A673 (cell line): ENCODE data around the gene TAP2. TPM values are rescaled to one million over a fixed set of nuclear protein-coding genes. Genes with fewer than 3 reads are reported as not detected.

Source experiments
- BruUV-seq: library from RNA; stranded (reverse); fragments of 400-500 nt; replicated peaks from 2 replicates; lab custom pipeline; 2021; lab: Mats Ljungman, UMichigan
- CTCF ChIA-PET: fragments of 300-600 bp; sonication (Branson Sonifier 250); formaldehyde crosslinking; loops from one replicate; lab custom pipeline; 2022; ENCODE audit warnings: antibody characterized with exemption; lab: Charles Lee
- POLR2A ChIA-PET: fragments of 300-600 bp; sonication (Branson Sonifier 250); formaldehyde crosslinking; loops from one replicate; lab custom pipeline; 2022; ENCODE audit warnings: antibody characterized with exemption; ENCODE audit not compliant: low non-redundant PET; lab: Charles Lee
- DNase-seq: peaks from one replicate; pipeline ENCODE4 v3.0.0-alpha.2; 2015; ENCODE audit warnings: low spot score
- H3K27ac ChIP-seq: fragments of 200-600 bp; sonication (generic); 2 replicates; pipeline ENCODE4 v1.5.1; 2016; ENCODE audit warnings: mixed run types, low read depth, mild to moderate bottlenecking, mixed read lengths, antibody characterized with exemption, low read length; ENCODE audit not compliant: poor library complexity, severe bottlenecking
- H3K27me3 ChIP-seq: fragments of 200-600 bp; sonication (generic); replicated peaks from 2 replicates; pipeline ENCODE4 v1.6.1; 2017; ENCODE audit warnings: mixed run types, low read depth, mild to moderate bottlenecking, mixed read lengths, antibody characterized with exemption, low read length; ENCODE audit not compliant: insufficient read depth, poor library complexity
- H3K36me3 ChIP-seq: fragments of 200-600 bp; sonication (generic); 2 replicates; pipeline ENCODE4 v1.6.1; 2016; ENCODE audit warnings: mixed run types, mild to moderate bottlenecking, mixed read lengths, antibody characterized with exemption, low read length; ENCODE audit not compliant: insufficient read depth, poor library complexity, severe bottlenecking
- H3K4me1 ChIP-seq: fragments of 200-600 bp; sonication (generic); 2 replicates; pipeline ENCODE4 v1.6.1; 2017; ENCODE audit warnings: mixed run types, mild to moderate bottlenecking, mixed read lengths, antibody characterized with exemption, low read length; ENCODE audit not compliant: insufficient read depth, poor library complexity, severe bottlenecking
- H3K4me3 ChIP-seq: fragments of 200-600 bp; sonication (generic); 2 replicates; pipeline ENCODE4 v1.5.1; 2016; ENCODE audit warnings: low read depth, mixed run types, mild to moderate bottlenecking, mixed read lengths, low read length; ENCODE audit not compliant: poor library complexity, severe bottlenecking
- H3K9me3 ChIP-seq: fragments of 200-600 bp; sonication (generic); 2 replicates; pipeline ENCODE4 v1.6.1; 2016; ENCODE audit warnings: mixed run types, low read depth, mild to moderate bottlenecking, mixed read lengths, antibody characterized with exemption, low read length; ENCODE audit not compliant: poor library complexity, severe bottlenecking
- EZH2 ChIP-seq: fragments of 200-600 bp; sonication (generic); IDR thresholded peaks from 2 replicates; pipeline ENCODE4 v1.6.1; 2017; ENCODE audit warnings: borderline replicate concordance, low read depth, mild to moderate bottlenecking, mixed read lengths, antibody characterized with exemption, low read length; ENCODE audit not compliant: poor library complexity, severe bottlenecking
- intact Hi-C: fragments of 100-400 bp; cut with micrococcal nuclease; formaldehyde crosslinking; loops from one replicate; pipeline ENCODE4 v1.10.0; 2022; ENCODE audit not compliant: unreplicated experiment
- total RNA-seq: library from RNA; stranded (reverse); gene quantifications from 2 replicates; pipeline ENCODE4 v1.2.3, GENCODE V29; 2021
- TF ChIP-seq, protein P1 (sequence below): fragments of 300-800, 200-600 bp; sonication (generic); conservative IDR thresholded peaks from 2 replicates; pipeline ENCODE4 v1.5.1; 2017; ENCODE audit warnings: low read depth, mild to moderate bottlenecking, antibody characterized with exemption, low read length, moderate library complexity, mixed read lengths

TAP2 gene
- total RNA-seq, 1 experiment from 2014 or later = 46.5 TPM

DNA sequence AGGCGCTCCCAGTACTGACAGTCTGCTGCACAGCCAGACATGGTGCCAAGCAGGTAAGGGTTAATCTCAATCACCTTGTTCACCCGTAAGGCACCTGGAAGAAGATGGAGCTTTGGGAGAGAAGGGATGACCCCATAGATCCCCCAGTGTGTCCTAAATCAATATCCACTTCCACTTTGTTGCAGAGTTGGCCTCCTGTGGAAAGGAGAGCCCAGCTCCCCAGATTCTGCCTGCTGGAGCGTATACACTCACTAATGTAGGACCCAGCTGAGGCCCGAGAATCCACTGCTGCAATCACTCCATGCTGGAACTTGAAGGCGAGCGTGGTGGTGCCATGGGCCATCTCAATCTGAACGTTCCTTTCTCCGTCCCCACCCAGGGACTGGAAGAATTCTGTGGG lies 4.2 kb upstream of the TAP2 start:
- Histone ChIP-seq H3K27me3 (no peaks in the 10 kb centered on the region), H3K9me3 (no peaks in the 10 kb centered on the region), H3K36me3 (peaks cover 3% of the 10 kb centered on the region), H3K4me3 (no peak overlapping the region), H3K27ac (no peak overlapping the region), H3K4me1 (peaks cover 1% of the 10 kb centered on the region)
- TF ChIP-seq EZH2 = no peak
- TF ChIP-seq, protein P1, sequence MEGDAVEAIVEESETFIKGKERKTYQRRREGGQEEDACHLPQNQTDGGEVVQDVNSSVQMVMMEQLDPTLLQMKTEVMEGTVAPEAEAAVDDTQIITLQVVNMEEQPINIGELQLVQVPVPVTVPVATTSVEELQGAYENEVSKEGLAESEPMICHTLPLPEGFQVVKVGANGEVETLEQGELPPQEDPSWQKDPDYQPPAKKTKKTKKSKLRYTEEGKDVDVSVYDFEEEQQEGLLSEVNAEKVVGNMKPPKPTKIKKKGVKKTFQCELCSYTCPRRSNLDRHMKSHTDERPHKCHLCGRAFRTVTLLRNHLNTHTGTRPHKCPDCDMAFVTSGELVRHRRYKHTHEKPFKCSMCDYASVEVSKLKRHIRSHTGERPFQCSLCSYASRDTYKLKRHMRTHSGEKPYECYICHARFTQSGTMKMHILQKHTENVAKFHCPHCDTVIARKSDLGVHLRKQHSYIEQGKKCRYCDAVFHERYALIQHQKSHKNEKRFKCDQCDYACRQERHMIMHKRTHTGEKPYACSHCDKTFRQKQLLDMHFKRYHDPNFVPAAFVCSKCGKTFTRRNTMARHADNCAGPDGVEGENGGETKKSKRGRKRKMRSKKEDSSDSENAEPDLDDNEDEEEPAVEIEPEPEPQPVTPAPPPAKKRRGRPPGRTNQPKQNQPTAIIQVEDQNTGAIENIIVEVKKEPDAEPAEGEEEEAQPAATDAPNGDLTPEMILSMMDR = no peak
- ChIA-PET CTCF (no interaction called here), POLR2A (no interaction called here)
- intact Hi-C loops = no loop called here
- DNase-seq = no peak
- no TSS peak for BruUV-seq

GRCh38 chr6:32842021-32842650 lies 3.6 kb upstream of the TAP2 start:
- BruUV-seq = no TSS peak
- no peak for TF ChIP-seq EZH2
- TF ChIP-seq, protein P1 = no peak
- intact Hi-C loops = no loop called here
- peaks cover 3% of the 10 kb centered on the region for H3K36me3 ChIP-seq
- no peak overlapping the region for H3K4me3 ChIP-seq
- H3K27me3 ChIP-seq = no peaks in the 10 kb centered on the region
- peaks cover 7% of the 10 kb centered on the region for H3K4me1 ChIP-seq
- H3K9me3 ChIP-seq = no peaks in the 10 kb centered on the region
- ChIA-PET POLR2A (no interaction called here), CTCF (no interaction called here)
- DNase-seq = no peak
- no peak overlapping the region for H3K27ac ChIP-seq

DNA sequence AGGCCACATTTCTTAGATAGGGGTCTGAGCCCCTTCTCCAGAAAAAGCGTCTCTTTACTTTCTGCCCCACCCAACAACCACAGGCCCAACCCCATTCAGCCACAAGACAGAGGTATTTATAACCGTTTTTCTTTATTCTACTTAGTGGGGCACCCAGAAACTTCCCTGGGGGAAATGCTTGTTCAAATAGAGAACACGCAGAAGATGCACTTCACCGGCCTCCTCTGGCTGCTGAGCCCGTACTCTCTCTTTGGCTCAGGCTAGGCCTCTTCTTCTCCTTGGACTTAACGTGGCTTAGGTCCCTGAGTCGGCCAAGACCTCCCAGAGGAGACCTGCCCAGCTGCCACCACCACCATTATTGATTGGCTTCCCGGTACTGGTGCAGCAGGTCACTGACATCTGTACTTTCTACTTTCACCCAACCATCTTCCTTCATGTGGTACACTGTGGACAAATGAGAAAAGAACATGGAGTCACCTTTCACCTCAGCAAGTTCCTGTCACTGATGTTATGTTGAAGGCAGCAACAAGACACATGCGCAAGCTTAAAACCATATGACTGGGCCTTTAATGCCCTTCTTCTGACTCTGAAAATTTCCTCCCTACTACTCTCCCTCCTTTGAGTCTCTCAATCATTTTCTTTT lies 2.2 kb upstream of the TAP2 start:
- ChIA-PET CTCF (no interaction called here), POLR2A (no interaction called here)
- Histone ChIP-seq H3K27me3 (no peaks in the 10 kb centered on the region), H3K27ac (no peak overlapping the region), H3K4me1 (peaks cover 9% of the 10 kb centered on the region), H3K9me3 (no peaks in the 10 kb centered on the region), H3K4me3 (no peak overlapping the region), H3K36me3 (peaks cover 3% of the 10 kb centered on the region)
- DNase-seq = no peak
- intact Hi-C loops = no loop called here
- TF ChIP-seq, protein P1 = no peak
- no peak for TF ChIP-seq EZH2
- BruUV-seq = no TSS peak
